Naive thymus-derived CD8-positive, alpha-beta T cell (primary cell): ENCODE measurements around the gene CCT2. TPM values are rescaled to one million over a fixed set of nuclear protein-coding genes. Genes with fewer than 3 reads are reported as not detected.

ENCODE experiments used
- ATAC-seq, 2 donors: fragments of 150-1000 bp; cut with Tn5 transposase in 1 of 2; sonication (Bioruptor Pico), chemical (Tn5 transposase) in 1 of 2; 1 replicate in 1 of 2; 2 replicates in 1 of 2; pipeline ENCODE4 v1.10.0; 2021; ENCODE audit warnings: mild to moderate bottlenecking in 2 of 2, moderate library complexity in 2 of 2
- POLR2A ChIA-PET: fragments of 350-600 bp; sonication (Branson Sonifier 250); formaldehyde crosslinking; loops from one replicate; lab custom pipeline; 2021; ENCODE audit warnings: antibody characterized with exemption; lab: Charles Lee
- DNase-seq, 10 donors: peaks; one replicate each; pipeline versions ENCODE4 v3.0.0 to v3.0.0-alpha.2; 2020 to 2022
- H3K27ac Mint-ChIP-seq, 10 donors: one replicate each; pipeline ENCODE4 v1.8.0; 2020 to 2022; ENCODE audit warnings: mild to moderate bottlenecking in 10 of 10, mixed read lengths in 10 of 10, moderate library complexity in 4 of 10, inconsistent platforms in 1 of 10
- H3K27me3 Mint-ChIP-seq, 5 donors: one replicate each; pipeline ENCODE4 v1.8.0; 2021 to 2022; ENCODE audit warnings: mixed read lengths in 5 of 5
- H3K36me3 Mint-ChIP-seq, 3 donors: one replicate each; pipeline ENCODE4 v1.8.0; 2020 to 2022; ENCODE audit warnings: mixed read lengths in 3 of 3, mild to moderate bottlenecking in 2 of 3, inconsistent platforms in 1 of 3
- H3K4me1 Mint-ChIP-seq, 4 donors: one replicate each; pipeline ENCODE4 v1.8.0; 2021 to 2022; ENCODE audit warnings: mixed read lengths in 4 of 4
- H3K4me3 Mint-ChIP-seq, 10 donors: one replicate each; pipeline ENCODE4 v1.8.0; 2020 to 2022; ENCODE audit warnings: mild to moderate bottlenecking in 10 of 10, mixed read lengths in 10 of 10, moderate library complexity in 6 of 10, inconsistent platforms in 1 of 10
- H3K9me3 Mint-ChIP-seq, 9 donors: one replicate each; pipeline ENCODE4 v1.8.0; 2020 to 2022; ENCODE audit warnings: mixed read lengths in 9 of 9, mild to moderate bottlenecking in 3 of 9, inconsistent platforms in 1 of 9, moderate library complexity in 1 of 9
- polyA plus RNA-seq, 3 donors: library from polyadenylated mRNA; unstranded; fragments of 300-500 nt; fragmentation: Illumina TruSeq; gene quantifications; one replicate each; pipeline ENCODE4 v1.2.3, GENCODE V29; 2021
- total RNA-seq, 8 experiments: library from RNA in 2 of 8; stranded (reverse) in 2 of 8; gene quantifications; one replicate each; pipeline ENCODE4 v1.2.3 and lab custom pipeline; 2021 to 2026

The CCT2 gene
- total RNA-seq (100 to 1,000 TPM; 156 to 163 TPM), polyA plus RNA-seq (100 to 1,000 TPM; 169 to 193 (median 182) TPM), total RNA-seq (lab: John Stamatoyannopoulos, UW) (162 to 803 (median 208) reads per million in 6 experiments)

- Mint-ChIP-seq H3K4me3 (peak within 1 kb of the TSS; percentile 93 to 99 (median 96)), H3K36me3 (peaks cover 0 to 39% (median 10%) of the 10 kb centered on the region in 3 donors), H3K4me1 (peaks cover 8 to 25% (median 20%) of the 10 kb centered on the region in 4 donors), H3K27ac (peak within 1 kb of the TSS; percentile 89 to 99 (median 98)), H3K9me3 (no peaks in the 10 kb centered on the region), H3K27me3 (no peaks in the 10 kb centered on the region)
- ATAC-seq, result peak; percentile 88 to 91
- POLR2A ChIA-PET, result interaction anchor here (1.0 to 2.2 kb wide), 6 partner anchors 10 to 346 kb away, joined by 3 to 37 read pairs (median 6); partner anchors contain the start of genes CPSF6 and FRS2
- peak; percentile 90 to 98 (median 96) for DNase-seq
Measured at GRCh38 chr12:69585189-69586062, at the start of gene CCT2. TSS of gene CCT2 (plus strand) at chr12:69585459. CDS start at chr12:69585522, 63 bp downstream.

- Mint-ChIP-seq H3K4me3 (no peak overlapping the region), H3K27ac (no peak overlapping the region)
- no peak for ATAC-seq
Measured at GRCh38 chr12:69540987-69541386, 44.3 kb upstream of the CCT2 start.

GRCh38 chr12:69544087-69544486 lies 41.2 kb upstream of the CCT2 start:
- H3K27me3 Mint-ChIP-seq, result no peaks in the 10 kb centered on the region
- peaks cover 0 to 13% (median 7%) of the 10 kb centered on the region in 9 donors for H3K9me3 Mint-ChIP-seq
- no peak overlapping the region for H3K4me3 Mint-ChIP-seq
- no peak overlapping the region for H3K27ac Mint-ChIP-seq
- POLR2A ChIA-PET, result no interaction called here
- no peak for DNase-seq
- peaks cover 0 to 4% (median 0%) of the 10 kb centered on the region in 4 donors for H3K4me1 Mint-ChIP-seq
- H3K36me3 Mint-ChIP-seq, result peaks cover 19 to 25% (median 22%) of the 10 kb centered on the region in 3 donors
- ATAC-seq, result no peak

More at GRCh38 chr12:69540987-69541386, 44.3 kb upstream of the CCT2 start:
- Mint-ChIP-seq H3K4me1 (peaks cover 0 to 6% (median 0%) of the 10 kb centered on the region in 4 donors), H3K36me3 (peaks cover 19 to 35% (median 28%) of the 10 kb centered on the region in 3 donors), H3K9me3 (peaks cover 0 to 13% (median 7%) of the 10 kb centered on the region in 9 donors), H3K27me3 (no peaks in the 10 kb centered on the region)
- POLR2A ChIA-PET, result no interaction called here
- DNase-seq, result no peak

- H3K9me3 Mint-ChIP-seq, result peaks cover 0 to 13% (median 7%) of the 10 kb centered on the region in 9 donors
- no peak overlapping the region for H3K4me3 Mint-ChIP-seq
- H3K4me1 Mint-ChIP-seq, result peaks cover 0 to 6% (median under 1%) of the 10 kb centered on the region in 4 donors
- peaks cover 19 to 25% (median 22%) of the 10 kb centered on the region in 3 donors for H3K36me3 Mint-ChIP-seq
- POLR2A ChIA-PET, result no interaction called here
- ATAC-seq (no peak), DNase-seq (no peak)
- no peak overlapping the region for H3K27ac Mint-ChIP-seq
- no peaks in the 10 kb centered on the region for H3K27me3 Mint-ChIP-seq
Measured at GRCh38 chr12:69545081-69545480, 40.2 kb upstream of the CCT2 start.

DNA sequence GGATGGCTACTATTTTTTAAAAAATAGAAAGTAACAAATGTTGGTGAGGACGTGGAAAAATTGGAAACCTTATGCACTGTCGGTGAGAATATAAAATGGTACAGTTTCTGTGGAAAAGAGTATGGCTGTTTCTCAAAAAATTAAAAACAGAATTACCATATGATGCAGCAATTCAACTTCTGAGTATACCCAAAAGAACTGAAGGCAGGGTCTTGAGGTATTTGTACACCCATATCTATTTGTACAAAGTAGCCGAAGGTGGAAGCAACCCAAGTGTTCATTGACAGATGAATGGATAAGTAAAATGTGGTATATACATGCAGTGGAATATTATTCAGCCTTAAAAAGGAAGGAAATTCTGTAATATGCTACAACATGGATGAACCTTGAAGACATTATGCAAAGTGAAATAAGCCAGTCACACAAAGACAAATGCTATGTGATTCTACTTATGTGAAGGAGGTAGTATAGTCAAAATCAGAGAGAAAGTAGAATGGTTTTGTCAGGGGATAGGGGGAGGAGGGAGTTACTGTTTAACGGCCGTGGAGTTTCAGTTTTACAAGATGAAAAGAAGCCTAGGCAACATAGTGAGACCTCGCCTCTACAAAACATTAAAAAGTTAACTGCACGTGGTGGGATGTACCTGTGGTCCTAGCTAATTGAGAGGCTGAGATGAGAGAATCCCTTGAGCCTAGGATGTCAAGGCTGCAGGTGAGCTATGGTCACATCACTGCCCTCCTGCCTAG lies 38.4 kb upstream of the CCT2 start:
- ATAC-seq, result no peak
- Mint-ChIP-seq H3K27ac (no peak overlapping the region), H3K4me3 (no peak overlapping the region), H3K9me3 (peaks cover 0 to 13% (median 7%) of the 10 kb centered on the region in 9 donors), H3K27me3 (no peaks in the 10 kb centered on the region), H3K4me1 (peaks cover 0 to 7% (median under 1%) of the 10 kb centered on the region in 4 donors), H3K36me3 (peaks cover 11 to 19% (median 18%) of the 10 kb centered on the region in 3 donors)
- POLR2A ChIA-PET, result no interaction called here
- no peak for DNase-seq

DNA sequence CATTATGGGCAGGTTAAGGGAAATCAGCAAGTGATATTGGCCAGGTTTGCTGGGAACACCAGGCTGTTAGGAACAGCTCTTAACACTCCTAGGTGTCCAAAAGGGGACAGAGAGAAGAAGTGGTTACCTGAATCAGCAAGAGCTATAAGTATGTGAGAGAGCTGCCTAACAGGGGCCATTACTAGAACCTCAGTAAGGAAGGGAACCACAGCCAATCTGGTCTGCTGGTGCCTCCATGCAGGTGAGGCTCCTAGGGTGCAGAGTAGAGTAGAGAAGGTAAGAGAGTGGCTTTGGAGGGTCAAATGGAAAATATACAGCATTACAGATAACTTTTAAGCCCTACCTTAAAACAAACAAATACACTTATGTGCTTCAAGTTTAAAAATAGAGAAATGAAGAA lies 36.6 kb upstream of the CCT2 start:
- ATAC-seq (no peak), DNase-seq (no peak)
- Mint-ChIP-seq H3K27ac (peak overlapping the region in 1 of 10 donors; percentile 56), H3K36me3 (peaks cover 5 to 10% (median 5%) of the 10 kb centered on the region in 3 donors), H3K4me3 (no peak overlapping the region), H3K9me3 (peaks cover 0 to 6% (median 2%) of the 10 kb centered on the region in 9 donors), H3K4me1 (peaks cover 0 to 7% (median under 1%) of the 10 kb centered on the region in 4 donors), H3K27me3 (no peaks in the 10 kb centered on the region)
- POLR2A ChIA-PET, result no interaction called here

- H3K4me3 Mint-ChIP-seq, result no peak overlapping the region
- H3K27ac Mint-ChIP-seq, result peak overlapping the region in 2 of 10 donors; percentile 56 to 71
- peaks cover 0 to 2% (median 0%) of the 10 kb centered on the region in 9 donors for H3K9me3 Mint-ChIP-seq
- peaks cover 0 to 9% (median 2%) of the 10 kb centered on the region in 3 donors for H3K36me3 Mint-ChIP-seq
- DNase-seq (no peak), ATAC-seq (no peak)
- H3K4me1 Mint-ChIP-seq, result peaks cover 0 to 7% (median under 1%) of the 10 kb centered on the region in 4 donors
- no peaks in the 10 kb centered on the region for H3K27me3 Mint-ChIP-seq
- POLR2A ChIA-PET, result no interaction called here
Measured at GRCh38 chr12:69550569-69551350, 34.5 kb upstream of the CCT2 start.

GRCh38 chr12:69553628-69554248 lies 31.5 kb upstream of the CCT2 start:
- Mint-ChIP-seq H3K36me3 (peaks cover 0 to 6% (median 0%) of the 10 kb centered on the region in 3 donors), H3K9me3 (no peaks in the 10 kb centered on the region), H3K4me1 (peaks cover 1 to 7% (median 4%) of the 10 kb centered on the region in 4 donors), H3K27me3 (no peaks in the 10 kb centered on the region), H3K27ac (peak overlapping the region in 1 of 10 donors; percentile 29), H3K4me3 (no peak overlapping the region)
- DNase-seq, result no peak
- no peak for ATAC-seq
- POLR2A ChIA-PET, result no interaction called here

GRCh38 chr12:69555461-69555860 lies 29.8 kb upstream of the CCT2 start:
- H3K4me3 Mint-ChIP-seq, result no peak overlapping the region

DNA sequence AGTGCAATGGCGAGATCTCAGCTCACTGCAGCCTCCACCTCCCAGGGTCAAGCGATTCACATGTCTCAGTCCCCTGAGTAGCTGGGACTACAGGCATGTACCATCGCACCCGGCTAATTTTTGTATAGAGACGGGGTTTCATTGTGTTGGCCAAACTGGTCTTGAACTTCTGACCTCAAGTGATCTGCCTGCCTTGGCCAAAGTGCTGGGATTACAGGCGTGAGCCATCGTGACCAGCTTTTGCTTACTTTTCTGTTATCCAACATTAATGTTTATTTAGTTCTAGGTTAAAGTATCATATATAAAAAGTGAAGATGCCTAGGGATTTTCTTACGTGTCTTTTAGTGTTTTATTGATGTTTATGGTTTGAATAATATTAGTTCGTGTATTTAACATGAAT lies 28.9 kb upstream of the CCT2 start:
- Mint-ChIP-seq H3K4me3 (no peak overlapping the region), H3K36me3 (peaks cover 0 to 3% (median 0%) of the 10 kb centered on the region in 3 donors), H3K4me1 (peaks cover 0 to 5% (median 4%) of the 10 kb centered on the region in 4 donors), H3K27ac (no peak overlapping the region), H3K27me3 (no peaks in the 10 kb centered on the region), H3K9me3 (no peaks in the 10 kb centered on the region)
- ATAC-seq (no peak), DNase-seq (no peak)
- POLR2A ChIA-PET, result no interaction called here

More at GRCh38 chr12:69555461-69555860, 29.8 kb upstream of the CCT2 start:
- H3K36me3 Mint-ChIP-seq, result no peaks in the 10 kb centered on the region
- no peak for DNase-seq
- ATAC-seq, result no peak
- peaks cover 0 to 5% (median 3%) of the 10 kb centered on the region in 4 donors for H3K4me1 Mint-ChIP-seq
- H3K27me3 Mint-ChIP-seq, result no peaks in the 10 kb centered on the region
- POLR2A ChIA-PET, result interaction anchor here (0.6 kb wide), 1 partner anchor 214 kb away, joined by 3 read pairs; no protein-coding TSS in a partner anchor
- peak overlapping the region in 1 of 10 donors; percentile 65 for H3K27ac Mint-ChIP-seq
- no peaks in the 10 kb centered on the region for H3K9me3 Mint-ChIP-seq

- no peaks in the 10 kb centered on the region for H3K27me3 Mint-ChIP-seq
- DNase-seq (no peak), ATAC-seq (no peak)
- no peak overlapping the region for H3K4me3 Mint-ChIP-seq
- no peaks in the 10 kb centered on the region for H3K9me3 Mint-ChIP-seq
- H3K27ac Mint-ChIP-seq, result no peak overlapping the region
- H3K36me3 Mint-ChIP-seq, result peaks cover 0 to 10% (median 0%) of the 10 kb centered on the region in 3 donors
- POLR2A ChIA-PET, result interaction anchor here (0.6 to 0.9 kb wide), 2 partner anchors 9 to 72 kb away, joined by 3 to 7 read pairs; no protein-coding TSS in a partner anchor
- peaks cover 0 to 6% (median 2%) of the 10 kb centered on the region in 4 donors for H3K4me1 Mint-ChIP-seq
Measured at GRCh38 chr12:69563166-69563762, 22.0 kb upstream of the CCT2 start.
